Body of pancreas (tissue), 4 donors: ENCODE results near the gene DOCK4. TPM values are rescaled to one million over a fixed set of nuclear protein-coding genes. Genes with fewer than 3 reads are reported as not detected.

Source experiments
- ATAC-seq: fragments of 150-250 bp; one replicate; pipeline ENCODE4 v1.9.1; 2016
- DNase-seq, 4 donors: peaks; one replicate each; pipeline ENCODE4 v3.0.0-alpha.2; 2019
- H3K27ac ChIP-seq, 4 donors: fragments of 200-600 bp; sonication (generic); 1 replicate in 3 of 4; 2 replicates in 1 of 4; pipeline versions ENCODE4 v1.5.1 to v1.6.1; 2016 to 2019; ENCODE audit warnings: mild to moderate bottlenecking in 1 of 4, mixed read lengths in 1 of 4, moderate library complexity in 1 of 4
- H3K27me3 ChIP-seq, 2 donors: fragments of 200-600 bp; sonication (generic); one replicate each; pipeline ENCODE4 v1.6.0; 2016; ENCODE audit warnings: mild to moderate bottlenecking in 1 of 2
- H3K36me3 ChIP-seq, 2 donors: fragments of 200-600 bp; sonication (generic); replicated peaks in 1 of 2; 2 replicates each; pipeline ENCODE4 v1.5.1; 2016; ENCODE audit warnings: low read depth in 2 of 2; ENCODE audit not compliant: insufficient read depth in 1 of 2
- H3K4me1 ChIP-seq: fragments of 200-600 bp; sonication (generic); one replicate; pipeline ENCODE4 v1.6.0; 2016
- H3K4me3 ChIP-seq, 2 donors: fragments of 200-600 bp; sonication (generic); 1 replicate in 1 of 2; 2 replicates in 1 of 2; pipeline ENCODE4 v1.5.1; 2016 to 2019
- H3K9me3 ChIP-seq, 3 donors: fragments of 200-600 bp; sonication (generic); 1 replicate in 2 of 3; 2 replicates in 1 of 3; pipeline ENCODE4 v1.5.1; 2016
- CTCF ChIP-seq, 7 experiments: fragments of 450-650 bp in 4 of 7; fragments of 200-600 bp in 3 of 7; sonication (generic) in 3 of 7; IDR thresholded peaks; one replicate each; pipeline ENCODE4 v1.5.1; 2016 to 2019; ENCODE audit warnings: antibody characterized with exemption in 7 of 7
- POLR2A ChIP-seq, 3 donors: fragments of 450-650 bp; IDR thresholded peaks; one replicate each; pipeline ENCODE4 v1.6.1; 2016; ENCODE audit warnings: antibody characterized with exemption in 3 of 3, mild to moderate bottlenecking in 2 of 3
- WGBS, 2 donors: methylation state at CpG; one replicate each; pipeline ENCODE4 v1.1.5; 2017; 5-methylcytosine and 5-hydroxymethylcytosine counted together
- intact Hi-C: fragments of 100-400 bp; cut with DNase I; formaldehyde crosslinking; loops from one replicate; pipeline ENCODE4 v1.15.1; 2023
- total RNA-seq, 2 donors: library from RNA; depleted of rRNA; stranded (reverse); fragments of >200 nt; gene quantifications; one replicate each; pipeline ENCODE4 v1.1.0, GENCODE V29; 2016

DOCK4 gene
- total RNA-seq, 2 donors from 2014 or later, result 24.9 to 34.6 TPM

DNA sequence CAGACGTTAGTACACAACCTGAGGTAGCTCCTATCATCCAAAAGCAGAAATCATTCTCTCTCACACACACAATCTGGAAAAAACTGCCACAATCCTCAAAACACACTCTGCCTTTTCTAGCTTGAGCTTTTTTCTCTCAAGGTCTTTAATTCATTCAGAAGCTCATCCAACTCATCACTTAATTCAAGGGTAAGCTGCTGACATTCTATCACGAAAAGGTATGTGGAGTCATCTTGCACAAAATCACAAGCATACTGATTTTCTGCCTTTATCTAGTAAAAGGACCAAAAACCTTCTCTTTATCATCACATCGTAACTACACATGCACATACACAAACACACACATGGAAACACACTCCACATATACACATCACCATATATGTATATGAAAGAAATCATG lies 32.0 kb downstream of the DOCK4 start:
- H3K27ac ChIP-seq, result no peak overlapping the region
- TF ChIP-seq POLR2A (IDR thresholded peaks at IDR 0.05) (no peak), CTCF (IDR thresholded peaks at IDR 0.05) (no peak)

DNA sequence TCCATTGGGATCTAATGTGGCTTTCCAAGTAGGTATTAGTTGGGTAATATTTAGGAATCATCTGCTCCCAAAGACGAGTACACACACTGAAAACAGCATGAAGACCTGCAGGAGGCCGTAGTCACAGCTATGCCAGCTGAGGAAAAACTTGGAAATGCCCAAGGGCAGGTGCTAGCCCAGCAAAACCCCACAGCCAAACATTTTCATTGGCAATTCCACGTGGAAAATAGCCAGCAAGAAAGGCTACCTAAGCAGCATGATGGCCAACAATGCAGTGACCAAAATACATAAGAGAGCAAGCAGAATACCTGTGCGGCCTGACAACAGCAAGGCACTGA lies 32.7 kb downstream of the DOCK4 start:
- no peaks in the 10 kb centered on the region for H3K9me3 ChIP-seq
- no peak overlapping the region for H3K27ac ChIP-seq
- ATAC-seq, result no peak

More for the DNA sequence above, 32.0 kb downstream of the DOCK4 start:
- no peaks in the 10 kb centered on the region for H3K27me3 ChIP-seq
- no peaks in the 10 kb centered on the region for H3K9me3 ChIP-seq
- H3K4me3 ChIP-seq, result no peak overlapping the region
- no peaks in the 10 kb centered on the region for H3K4me1 ChIP-seq
- ATAC-seq (no peak), DNase-seq (no peak)
- intact Hi-C loops, result no loop called here
- H3K36me3 ChIP-seq, result no peaks in the 10 kb centered on the region
- WGBS, 2 donors, result 89 to 90% methylated on average over 3 of the region's 3 CpGs

GRCh38 chr7:112172870-112173567 lies 33.2 kb downstream of the DOCK4 start:
- ATAC-seq, result no peak
- WGBS, 2 donors, result 70 to 74% methylated on average over 8 of the region's 8 CpGs
- H3K9me3 ChIP-seq, result no peaks in the 10 kb centered on the region
- no peaks in the 10 kb centered on the region for H3K4me1 ChIP-seq
- no peak for TF ChIP-seq CTCF (IDR thresholded peaks at IDR 0.05)
- no peak for TF ChIP-seq POLR2A (IDR thresholded peaks at IDR 0.05)
- no peak overlapping the region for H3K4me3 ChIP-seq
- no peaks in the 10 kb centered on the region for H3K36me3 ChIP-seq
- H3K27ac ChIP-seq, result no peak overlapping the region
- intact Hi-C loops, result no loop called here
- H3K27me3 ChIP-seq, result no peaks in the 10 kb centered on the region
- no peak for DNase-seq

More for the DNA sequence above, 32.7 kb downstream of the DOCK4 start:
- intact Hi-C loops, result no loop called here
- WGBS, 2 donors, result 72 to 94% methylated on average over 4 of the region's 4 CpGs
- TF ChIP-seq POLR2A (IDR thresholded peaks at IDR 0.05) (no peak), CTCF (IDR thresholded peaks at IDR 0.05) (no peak)
- no peak for DNase-seq
- Histone ChIP-seq H3K4me1 (no peaks in the 10 kb centered on the region), H3K36me3 (no peaks in the 10 kb centered on the region), H3K4me3 (no peak overlapping the region), H3K27me3 (no peaks in the 10 kb centered on the region)

DNA sequence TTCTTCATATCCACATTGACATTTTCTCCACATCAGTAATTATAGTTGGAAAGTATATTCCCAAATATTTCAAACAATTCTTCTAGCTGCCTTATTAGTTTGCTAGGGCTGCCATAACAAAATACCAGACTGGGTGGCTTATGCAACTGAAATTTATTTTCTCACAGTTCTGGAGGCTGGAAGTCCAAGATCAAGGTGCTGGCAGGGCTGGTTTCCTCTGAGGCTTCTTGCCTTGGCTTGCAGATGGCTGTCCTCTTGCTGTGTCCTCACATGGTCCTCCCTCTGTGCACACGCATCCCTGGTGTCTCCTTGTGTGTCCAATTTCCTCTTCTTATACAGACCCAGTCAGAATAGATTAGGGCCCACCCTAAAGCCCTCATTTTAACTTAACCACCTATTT lies 34.5 kb downstream of the DOCK4 start:
- no peak for ATAC-seq
- H3K27me3 ChIP-seq, result no peaks in the 10 kb centered on the region
- no peaks in the 10 kb centered on the region for H3K36me3 ChIP-seq
- no peak for DNase-seq
- H3K27ac ChIP-seq, result no peak overlapping the region
- H3K9me3 ChIP-seq, result no peaks in the 10 kb centered on the region
- no peak overlapping the region for H3K4me3 ChIP-seq
- no peak for TF ChIP-seq POLR2A (IDR thresholded peaks at IDR 0.05)
- no peak for TF ChIP-seq CTCF (IDR thresholded peaks at IDR 0.05)
- no peaks in the 10 kb centered on the region for H3K4me1 ChIP-seq
- intact Hi-C loops, result no loop called here
- WGBS, 2 donors, result 87 to 89% methylated on average over 1 of the region's 1 CpG

- intact Hi-C loops, result no loop called here
- Histone ChIP-seq H3K4me3 (no peak overlapping the region), H3K27ac (no peak overlapping the region), H3K4me1 (no peaks in the 10 kb centered on the region), H3K9me3 (no peaks in the 10 kb centered on the region), H3K36me3 (no peaks in the 10 kb centered on the region), H3K27me3 (no peaks in the 10 kb centered on the region)
- no peak for TF ChIP-seq POLR2A (IDR thresholded peaks at IDR 0.05)
- TF ChIP-seq CTCF (IDR thresholded peaks at IDR 0.05), result no peak
- ATAC-seq (no peak), DNase-seq (no peak)
- 77 to 85% methylated on average over 2 of the region's 2 CpGs for WGBS, 2 donors
Measured at GRCh38 chr7:112168915-112169314, 37.3 kb downstream of the DOCK4 start.
